ENCODE measurements around the gene ARMS2. TPM values are rescaled to one million over a fixed set of nuclear protein-coding genes. Genes with fewer than 3 reads are reported as not detected.
A peak's percentile ranks its signal among the peaks of the same experiment; 100 is the strongest.

ARMS2 gene
- total RNA-seq, 6 experiments from 2014 or later, result not detected

DNA sequence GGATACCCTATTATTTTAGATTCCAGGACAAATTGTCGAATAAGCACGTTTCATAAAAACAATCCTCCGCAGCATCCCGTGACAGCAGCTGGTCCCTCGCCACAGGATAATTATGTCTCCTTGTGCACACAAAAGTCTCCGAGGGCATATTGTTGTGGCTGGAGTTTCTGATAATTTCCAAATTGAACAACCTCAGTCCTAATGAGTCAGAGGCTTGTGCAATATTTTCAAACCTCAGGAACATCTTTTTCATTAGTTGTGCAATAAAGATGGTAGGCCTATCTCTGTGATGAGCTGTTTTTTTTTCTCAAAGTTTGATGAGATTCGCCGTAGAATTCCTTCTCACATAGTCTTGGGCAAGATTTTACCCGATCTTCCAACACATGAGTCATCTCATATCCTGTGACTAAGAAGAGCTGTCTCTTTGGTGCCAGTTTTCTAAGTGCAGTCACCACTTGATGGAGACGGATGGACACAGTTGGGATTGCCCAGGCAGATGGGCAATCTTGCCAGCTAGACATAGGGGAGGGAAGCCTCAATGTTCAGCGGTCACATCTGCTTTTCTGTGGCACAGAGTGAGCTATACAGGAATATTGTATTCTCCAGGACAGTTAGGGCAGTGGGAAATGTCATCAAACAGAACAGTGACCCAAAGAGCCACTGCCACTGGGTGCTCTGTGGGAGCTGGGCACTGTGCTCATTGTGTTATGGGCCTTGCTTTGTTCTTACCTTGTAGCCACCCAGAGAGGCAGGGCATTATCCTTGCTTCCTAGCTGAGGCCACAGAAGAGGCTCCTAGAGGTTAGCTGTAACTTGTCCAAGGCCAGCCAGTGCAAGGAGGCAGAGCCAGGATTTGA is 14.7 kb downstream of the ARMS2 start:
- Histone ChIP-seq H3K4me1 (peaks cover 0 to 3% (median under 1%) of the 10 kb centered on the region in 4 donors), H3K9me3 (no peaks in the 10 kb centered on the region), H3K4me3 (no peak overlapping the region), H3K27ac (no peak overlapping the region), H3K27me3 (no peaks in the 10 kb centered on the region), H3K36me3 (no peaks in the 10 kb centered on the region)
- no peak for DNase-seq
- ATAC-seq, result peak in 3 of 4 donors; percentile 31 to 78 (median 45)
- WGBS (ENCODE audit: insufficient coverage, low coverage, low lambda C conversion rate, missing lambda C conversion rate), result 50% methylated on average over 9 of the region's 11 CpGs
- TF ChIP-seq CTCF (IDR thresholded peaks at IDR 0.05), result no peak
- intact Hi-C loops (cut with DNase I), result no loop called here

DNA sequence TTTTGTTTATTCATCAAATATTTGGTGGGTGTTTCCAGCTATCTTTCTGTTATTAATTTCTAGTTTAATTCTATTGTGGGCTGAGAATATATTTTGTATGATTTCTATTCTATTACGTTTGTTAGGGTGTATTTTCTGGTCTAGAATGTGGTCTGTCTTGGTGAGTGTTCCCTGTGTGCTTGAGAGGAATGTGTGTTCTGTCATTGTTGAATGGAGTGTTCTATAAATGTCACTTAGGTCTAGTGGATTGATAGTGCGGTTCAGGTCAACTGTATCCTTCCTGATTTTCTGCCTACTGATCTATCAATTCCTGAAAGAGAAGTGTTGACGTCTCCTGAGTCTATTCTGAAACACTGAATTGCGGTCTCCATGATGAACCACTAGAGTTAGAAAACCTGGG is 15.4 kb downstream of the ARMS2 start:
- H3K4me3 ChIP-seq, result no peak overlapping the region
- DNase-seq, result no peak
- WGBS (ENCODE audit: insufficient coverage, low coverage, low lambda C conversion rate, missing lambda C conversion rate), result 88% methylated on average over 4 of the region's 4 CpGs
- peaks cover 0 to 3% (median 0%) of the 10 kb centered on the region in 4 donors for H3K4me1 ChIP-seq
- intact Hi-C loops (cut with DNase I), result no loop called here
- H3K36me3 ChIP-seq, result no peaks in the 10 kb centered on the region
- ATAC-seq, result no peak
- no peak overlapping the region for H3K27ac ChIP-seq
- no peaks in the 10 kb centered on the region for H3K9me3 ChIP-seq
- no peaks in the 10 kb centered on the region for H3K27me3 ChIP-seq
- TF ChIP-seq POLR2A (IDR thresholded peaks at IDR 0.05) (no peak), CTCF (IDR thresholded peaks at IDR 0.05) (no peak)

GRCh38 chr10:122471531-122472177 is 17.2 kb downstream of the ARMS2 start:
- Histone ChIP-seq H3K4me3 (no peak overlapping the region), H3K9me3 (no peaks in the 10 kb centered on the region), H3K36me3 (no peaks in the 10 kb centered on the region), H3K4me1 (peaks cover 0 to 3% (median under 1%) of the 10 kb centered on the region in 4 donors), H3K27ac (no peak overlapping the region), H3K27me3 (no peaks in the 10 kb centered on the region)
- no peak for ATAC-seq
- peak in 1 of 3 donors; percentile 32 for DNase-seq
- 96% methylated on average over 3 of the region's 4 CpGs for WGBS (ENCODE audit: insufficient coverage, low coverage, low lambda C conversion rate, missing lambda C conversion rate)
- intact Hi-C loops (cut with DNase I), result no loop called here
- TF ChIP-seq POLR2A (IDR thresholded peaks at IDR 0.05), result no peak
- TF ChIP-seq CTCF (IDR thresholded peaks at IDR 0.05), result no peak

DNA sequence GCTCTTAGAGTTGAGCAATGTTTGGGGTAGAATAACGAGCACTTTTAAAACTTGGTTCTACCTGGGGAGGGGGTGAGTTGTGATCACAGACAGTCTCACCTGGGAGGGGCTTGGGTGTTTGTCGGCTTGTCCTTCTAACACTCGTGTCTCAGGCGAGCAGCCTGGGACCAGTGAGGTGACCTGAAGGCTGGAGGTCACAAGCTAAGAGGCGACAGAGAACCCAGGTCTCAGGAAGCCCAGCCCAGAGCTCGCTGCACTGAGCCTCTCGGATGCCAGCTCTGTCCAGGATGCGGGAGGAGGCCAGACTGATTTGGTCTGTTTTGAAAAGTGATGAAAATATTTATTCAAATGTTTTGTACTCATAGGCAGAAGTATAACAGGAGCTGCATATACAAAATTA is 18.7 kb downstream of the ARMS2 start:
- 73% methylated on average over 8 of the region's 8 CpGs for WGBS (ENCODE audit: insufficient coverage, low coverage, low lambda C conversion rate, missing lambda C conversion rate)
- H3K4me1 ChIP-seq, result peaks cover 0 to 3% (median under 1%) of the 10 kb centered on the region in 4 donors
- no peaks in the 10 kb centered on the region for H3K27me3 ChIP-seq
- no peaks in the 10 kb centered on the region for H3K36me3 ChIP-seq
- H3K4me3 ChIP-seq, result no peak overlapping the region
- no peak for TF ChIP-seq POLR2A (IDR thresholded peaks at IDR 0.05)
- TF ChIP-seq CTCF (IDR thresholded peaks at IDR 0.05), result no peak
- H3K27ac ChIP-seq, result no peak overlapping the region
- no peaks in the 10 kb centered on the region for H3K9me3 ChIP-seq
- no peak for ATAC-seq
- intact Hi-C loops (cut with DNase I), result no loop called here
- peak in 1 of 3 donors; percentile 9 for DNase-seq

All from right lobe of liver (tissue), 6 donors.